GM12878 (cell line): Measurements from ENCODE around the gene BCAS3. TPM values are rescaled to one million over a fixed set of nuclear protein-coding genes. Genes with fewer than 3 reads are reported as not detected.

ENCODE experiments used
- BCLAF1 ChIP-seq: fragments of 450-650 bp; IDR thresholded peaks from 2 replicates; pipeline ENCODE4 v1.6.1; 2017; ENCODE audit warnings: antibody characterized with exemption, mild to moderate bottlenecking, moderate library complexity
- E2F8 ChIP-seq: fragments of 450-650 bp; IDR thresholded peaks from 2 replicates; pipeline ENCODE4 v1.6.1; 2018; ENCODE audit warnings: mild to moderate bottlenecking, low read depth, moderate library complexity; ENCODE audit not compliant: partially characterized antibody
- GABPA ChIP-seq: IDR thresholded peaks from 2 replicates; pipeline ENCODE4 v1.6.1; 2014; ENCODE audit warnings: antibody characterized with exemption, low read depth, mild to moderate bottlenecking, inconsistent platforms
- HDAC2 ChIP-seq: fragments of 200-600 bp; sonication (generic); IDR thresholded peaks from 2 replicates; pipeline ENCODE4 v1.6.1; 2017
- MXI1 ChIP-seq: fragments of 150-350 bp; IDR thresholded peaks from 2 replicates; pipeline ENCODE4 v1.6.1; 2011; ENCODE audit warnings: low read depth, mild to moderate bottlenecking, inconsistent platforms, low read length, improper control_type of control experiment
- RBBP5 ChIP-seq: fragments of 200-600 bp; sonication (generic); conservative IDR thresholded peaks from 2 replicates; pipeline ENCODE4 v1.6.1; 2016
- SUZ12 ChIP-seq: fragments of 200-600 bp; sonication (generic); IDR thresholded peaks from one replicate; pipeline ENCODE4 v1.6.1; 2018; ENCODE audit warnings: antibody characterized with exemption, mild to moderate bottlenecking; ENCODE audit not compliant: unreplicated experiment
- WRNIP1 ChIP-seq: IDR thresholded peaks from 2 replicates; pipeline ENCODE4 v1.6.1; 2011; ENCODE audit warnings: low read depth, low read length, improper control_type of control experiment, borderline replicate concordance
- ZBTB11 ChIP-seq: fragments of 450-650 bp; formaldehyde crosslinking; IDR thresholded peaks from 2 replicates; pipeline ENCODE4 v1.5.0; 2022; ENCODE audit warnings: mild to moderate bottlenecking, missing genetic modification characterization
- ZBTB33 ChIP-seq: fragments of 450-650 bp; IDR thresholded peaks from 2 replicates; pipeline ENCODE4 v1.6.1; 2017; ENCODE audit warnings: mild to moderate bottlenecking
- ZNF622 ChIP-seq: fragments of 450-650 bp; IDR thresholded peaks from 2 replicates; pipeline ENCODE4 v1.6.1; 2017; ENCODE audit warnings: mild to moderate bottlenecking, inconsistent platforms
- polyA plus RNA-seq, 11 experiments: library from polyadenylated mRNA; depleted of rRNA in 4 of 11; unstranded in 6 of 11; stranded (reverse) in 5 of 11; fragments of >200 nt; fragmentation: Nextera tagmentation in 4 of 11; fragmentation: Illumina TruSeq in 1 of 11; extraction: Ambion mirVana in 4 of 11; extraction: Trizol in 1 of 11; gene quantifications; 1 replicate in 1 of 11; 2 replicates in 10 of 11; pipeline versions ENCODE4 v1.2.1 to v1.2.3, GENCODE V29; 2011 to 2016; ENCODE audit warnings: inconsistent platforms in 2 of 11, missing spikeins in 2 of 11, low read depth in 1 of 11
- total RNA-seq, 4 experiments: library from RNA; depleted of rRNA in 3 of 4; stranded (reverse); fragments of >200 nt in 3 of 4; fragmentation: Illumina TruSeq in 1 of 4; extraction: Trizol in 1 of 4; gene quantifications; 2 replicates each; pipeline versions ENCODE4 v1.2.1 to v1.2.3, GENCODE V29; 2013 to 2021

The BCAS3 gene
- total and polyA plus RNA-seq, 10 of the 15 experiments (the other 5 are each of a cell fraction or from before 2014, with no cell fraction given), result 2.1 to 11.0 (median 6.6) TPM

GRCh38 chr17:61391595-61392291, 714.1 kb downstream of the BCAS3 start (continued):
- TF ChIP-seq ZBTB11 (no peak), BCLAF1 (no peak), HDAC2 (no peak), ZNF622 (no peak), E2F8 (no peak), ZBTB33 (no peak), SUZ12 (no peak), RBBP5 (no peak), MXI1 (no peak), GABPA (no peak), WRNIP1 (no peak)
